Astrocyte (in vitro differentiated cells and primary cell): ENCODE results near the gene MAPKAPK5. TPM values are rescaled to one million over a fixed set of nuclear protein-coding genes. Genes with fewer than 3 reads are reported as not detected.

Source experiments
- DNase-seq: peaks from one replicate; pipeline ENCODE4 v3.0.0-alpha.2; 2010; ENCODE audit warnings: low read depth
- FAIRE-seq: peaks from 2 replicates; lab custom pipeline; 2011; peaks lifted over from hg19 to GRCh38; lab: Jason Lieb, UNC
- H2AFZ ChIP-seq: 2 replicates; pipeline ENCODE4 v1.6.0; 2012; ENCODE audit warnings: low read depth, low read length, inconsistent platforms
- H3K27ac ChIP-seq: 2 replicates; pipeline ENCODE4 v1.5.1; 2011; ENCODE audit warnings: low read depth, low read length, inconsistent platforms
- H3K27me3 ChIP-seq: 2 replicates; pipeline ENCODE4 v1.6.0; 2011; ENCODE audit warnings: low read length, inconsistent platforms; ENCODE audit not compliant: insufficient read depth
- H3K36me3 ChIP-seq: 2 replicates; pipeline ENCODE4 v1.5.1; 2011; ENCODE audit warnings: low read length, inconsistent platforms; ENCODE audit not compliant: insufficient read depth
- H3K4me1 ChIP-seq: 2 replicates; pipeline ENCODE4 v1.5.1; 2011; ENCODE audit warnings: low read length, inconsistent platforms; ENCODE audit not compliant: insufficient read depth
- H3K4me2 ChIP-seq: 2 replicates; pipeline ENCODE4 v1.6.0; 2012; ENCODE audit warnings: low read length, inconsistent platforms
- H3K4me3 ChIP-seq: 2 replicates; pipeline ENCODE4 v1.5.1; 2011; ENCODE audit warnings: low read depth, mild to moderate bottlenecking, low read length, inconsistent platforms; ENCODE audit not compliant: insufficient read depth
- H3K79me2 ChIP-seq: 2 replicates; pipeline ENCODE4 v1.6.0; 2012; ENCODE audit warnings: mild to moderate bottlenecking, low read length, inconsistent platforms; ENCODE audit not compliant: insufficient read depth
- H3K9ac ChIP-seq: 2 replicates; pipeline ENCODE4 v1.6.0; 2012; ENCODE audit warnings: mild to moderate bottlenecking, low read length, inconsistent platforms
- H3K9me3 ChIP-seq: 2 replicates; pipeline ENCODE4 v1.5.1; 2012; ENCODE audit warnings: low read depth, mild to moderate bottlenecking, low read length, inconsistent platforms; ENCODE audit not compliant: insufficient read depth
- H4K20me1 ChIP-seq: 2 replicates; pipeline ENCODE4 v1.6.0; 2012; ENCODE audit warnings: low read length, inconsistent platforms; ENCODE audit not compliant: insufficient read depth
- H3K27ac Mint-ChIP-seq: one replicate; pipeline ENCODE4 v1.8.0; 2021; ENCODE audit warnings: mild to moderate bottlenecking, mixed read lengths; ENCODE audit not compliant: unreplicated experiment
- H3K27me3 Mint-ChIP-seq: one replicate; pipeline ENCODE4 v1.8.0; 2021; ENCODE audit warnings: low read depth, mixed read lengths; ENCODE audit not compliant: unreplicated experiment
- H3K36me3 Mint-ChIP-seq: one replicate; pipeline ENCODE4 v1.8.0; 2021; ENCODE audit warnings: low read depth, mixed read lengths; ENCODE audit not compliant: unreplicated experiment
- H3K4me1 Mint-ChIP-seq: one replicate; pipeline ENCODE4 v1.8.0; 2021; ENCODE audit warnings: low read depth, mixed read lengths; ENCODE audit not compliant: unreplicated experiment
- H3K4me3 Mint-ChIP-seq: one replicate; pipeline ENCODE4 v1.8.0; 2021; ENCODE audit warnings: mild to moderate bottlenecking, moderate library complexity, mixed read lengths; ENCODE audit not compliant: unreplicated experiment
- H3K9me3 Mint-ChIP-seq: one replicate; pipeline ENCODE4 v1.8.0; 2021; ENCODE audit warnings: mild to moderate bottlenecking, mixed read lengths; ENCODE audit not compliant: unreplicated experiment
- EZH2 ChIP-seq: IDR thresholded peaks from 2 replicates; pipeline ENCODE4 v1.6.1; 2012; ENCODE audit warnings: mild to moderate bottlenecking, low read length, inconsistent platforms; ENCODE audit not compliant: insufficient read depth
- total RNA-seq: library from RNA; stranded (reverse); gene quantifications from 2 replicates; pipeline ENCODE4 v1.2.1, GENCODE V29; 2021
- TF ChIP-seq, protein P1 (sequence below): IDR thresholded peaks from 2 replicates; pipeline ENCODE4 v1.5.1; 2011; ENCODE audit warnings: low read depth, mild to moderate bottlenecking, inconsistent platforms, low read length, moderate library complexity; ENCODE audit not compliant: insufficient read depth

MAPKAPK5 gene
- total RNA-seq, 1 donor from 2014 or later, result 42.6 TPM

DNA sequence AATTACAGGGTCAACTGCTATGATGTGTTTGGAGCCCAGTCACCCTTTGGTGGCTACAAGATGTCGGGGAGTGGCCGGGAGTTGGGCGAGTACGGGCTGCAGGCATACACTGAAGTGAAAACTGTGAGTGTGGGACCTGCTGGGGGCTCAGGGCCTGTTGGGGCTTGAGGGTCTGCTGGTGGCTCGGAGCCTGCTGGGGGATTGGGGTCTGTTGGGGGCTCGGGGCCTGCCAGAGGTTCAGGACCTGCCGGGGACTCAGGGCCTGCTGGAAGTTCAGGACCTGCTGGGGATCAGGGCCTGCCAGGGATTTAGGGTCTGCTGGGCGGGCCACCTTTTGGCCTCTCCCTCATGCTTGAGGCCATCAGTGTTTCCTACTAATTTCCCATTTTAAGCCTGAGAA lies 38.2 kb upstream of the MAPKAPK5 start:
- peaks cover 3% of the 10 kb centered on the region for H3K36me3 ChIP-seq
- H3K4me1 ChIP-seq, result no peaks in the 10 kb centered on the region
- H3K27me3 Mint-ChIP-seq, result no peaks in the 10 kb centered on the region
- H3K4me3 Mint-ChIP-seq, result no peak overlapping the region
- H3K27ac Mint-ChIP-seq, result no peak overlapping the region
- H3K27ac ChIP-seq, result no peak overlapping the region
- no peak overlapping the region for H3K4me3 ChIP-seq
- FAIRE-seq (no peak), DNase-seq (no peak)
- no peak overlapping the region for H3K9ac ChIP-seq
- H3K4me2 ChIP-seq, result no peak overlapping the region
- H3K79me2 ChIP-seq, result no peaks in the 10 kb centered on the region
- H2AFZ ChIP-seq, result no peak overlapping the region
- peaks cover 3% of the 10 kb centered on the region for H3K9me3 Mint-ChIP-seq
- peaks cover 16% of the 10 kb centered on the region for H3K36me3 Mint-ChIP-seq
- TF ChIP-seq, protein P1, sequence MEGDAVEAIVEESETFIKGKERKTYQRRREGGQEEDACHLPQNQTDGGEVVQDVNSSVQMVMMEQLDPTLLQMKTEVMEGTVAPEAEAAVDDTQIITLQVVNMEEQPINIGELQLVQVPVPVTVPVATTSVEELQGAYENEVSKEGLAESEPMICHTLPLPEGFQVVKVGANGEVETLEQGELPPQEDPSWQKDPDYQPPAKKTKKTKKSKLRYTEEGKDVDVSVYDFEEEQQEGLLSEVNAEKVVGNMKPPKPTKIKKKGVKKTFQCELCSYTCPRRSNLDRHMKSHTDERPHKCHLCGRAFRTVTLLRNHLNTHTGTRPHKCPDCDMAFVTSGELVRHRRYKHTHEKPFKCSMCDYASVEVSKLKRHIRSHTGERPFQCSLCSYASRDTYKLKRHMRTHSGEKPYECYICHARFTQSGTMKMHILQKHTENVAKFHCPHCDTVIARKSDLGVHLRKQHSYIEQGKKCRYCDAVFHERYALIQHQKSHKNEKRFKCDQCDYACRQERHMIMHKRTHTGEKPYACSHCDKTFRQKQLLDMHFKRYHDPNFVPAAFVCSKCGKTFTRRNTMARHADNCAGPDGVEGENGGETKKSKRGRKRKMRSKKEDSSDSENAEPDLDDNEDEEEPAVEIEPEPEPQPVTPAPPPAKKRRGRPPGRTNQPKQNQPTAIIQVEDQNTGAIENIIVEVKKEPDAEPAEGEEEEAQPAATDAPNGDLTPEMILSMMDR, result no peak
- no peak for TF ChIP-seq EZH2
- H3K9me3 ChIP-seq, result no peaks in the 10 kb centered on the region
- H3K27me3 ChIP-seq, result no peaks in the 10 kb centered on the region
- no peaks in the 10 kb centered on the region for H4K20me1 ChIP-seq
- no peaks in the 10 kb centered on the region for H3K4me1 Mint-ChIP-seq

- Mint-ChIP-seq H3K4me3 (no peak overlapping the region), H3K27ac (no peak overlapping the region), H3K4me1 (no peaks in the 10 kb centered on the region), H3K9me3 (no peaks in the 10 kb centered on the region), H3K27me3 (no peaks in the 10 kb centered on the region), H3K36me3 (peaks cover 12% of the 10 kb centered on the region)
- no peak overlapping the region for H3K4me3 ChIP-seq
- FAIRE-seq, result no peak
- no peak overlapping the region for H3K4me2 ChIP-seq
- H3K27ac ChIP-seq, result no peak overlapping the region
- H3K79me2 ChIP-seq, result no peaks in the 10 kb centered on the region
- H3K27me3 ChIP-seq, result no peaks in the 10 kb centered on the region
- no peak overlapping the region for H3K9ac ChIP-seq
- no peaks in the 10 kb centered on the region for H3K36me3 ChIP-seq
- no peak for TF ChIP-seq EZH2
- H3K4me1 ChIP-seq, result no peaks in the 10 kb centered on the region
- no peak overlapping the region for H2AFZ ChIP-seq
- no peaks in the 10 kb centered on the region for H3K9me3 ChIP-seq
- no peaks in the 10 kb centered on the region for H4K20me1 ChIP-seq
- no peak for DNase-seq
These were observed 35.7 kb upstream of the MAPKAPK5 start for GRCh38 chr12:111806304-111806703.

GRCh38 chr12:111807232-111807631 lies 34.8 kb upstream of the MAPKAPK5 start:
- Histone ChIP-seq H3K27me3 (no peaks in the 10 kb centered on the region), H3K79me2 (no peaks in the 10 kb centered on the region), H2AFZ (no peak overlapping the region), H3K4me1 (no peaks in the 10 kb centered on the region), H3K9ac (no peak overlapping the region), H3K36me3 (no peaks in the 10 kb centered on the region), H3K9me3 (no peaks in the 10 kb centered on the region), H3K4me2 (no peak overlapping the region), H3K4me3 (no peak overlapping the region), H4K20me1 (no peaks in the 10 kb centered on the region), H3K27ac (no peak overlapping the region)
- no peaks in the 10 kb centered on the region for H3K4me1 Mint-ChIP-seq
- H3K9me3 Mint-ChIP-seq, result no peaks in the 10 kb centered on the region
- no peak overlapping the region for H3K27ac Mint-ChIP-seq
- FAIRE-seq (no peak), DNase-seq (no peak)
- TF ChIP-seq, protein P1, result no peak
- TF ChIP-seq EZH2, result no peak
- no peaks in the 10 kb centered on the region for H3K27me3 Mint-ChIP-seq
- H3K4me3 Mint-ChIP-seq, result no peak overlapping the region
- peaks cover 9% of the 10 kb centered on the region for H3K36me3 Mint-ChIP-seq
